Left ventricle myocardium inferior (tissue), 1 donor: ENCODE results near the gene SLC6A19. TPM values are rescaled to one million over a fixed set of nuclear protein-coding genes. Genes with fewer than 3 reads are reported as not detected.
"Not testable (repeated sequence)": the region's sequence is repeated elsewhere in the genome, so short reads cannot be mapped to it uniquely, and the experiment has no call there.

ENCODE experiments used
- DNase-seq: peaks from one replicate; pipeline ENCODE4 v3.0.0-alpha.2; 2020
- H3K27ac ChIP-seq: fragments of 200-600 bp; replicated peaks from 2 replicates; pipeline ENCODE4 v1.8.0; 2021
- H3K27me3 ChIP-seq: fragments of 200-600 bp; 2 replicates; pipeline ENCODE4 v1.8.0; 2021; ENCODE audit warnings: low read depth
- H3K36me3 ChIP-seq: fragments of 200-600 bp; 2 replicates; pipeline ENCODE4 v1.8.0; 2021
- H3K4me1 ChIP-seq: fragments of 200-600 bp; 2 replicates; pipeline ENCODE4 v1.8.0; 2021
- H3K4me3 ChIP-seq: fragments of 200-600 bp; 2 replicates; pipeline ENCODE4 v1.8.0; 2021; ENCODE audit warnings: mild to moderate bottlenecking, moderate library complexity
- H3K9me3 ChIP-seq: fragments of 200-600 bp; replicated peaks from 2 replicates; pipeline ENCODE4 v1.8.0; 2021
- intact Hi-C: fragments of 100-400 bp; cut with micrococcal nuclease; formaldehyde crosslinking; loops from one replicate; pipeline ENCODE4 v1.11.0; 2022
- total RNA-seq: library from RNA; stranded (reverse); fragmentation: NEBNext Ultra II Directional; extraction: Animal tissue kit (Norgen Biotek cat#: 25700); gene quantifications from one replicate; pipeline ENCODE4 v1.2.1, GENCODE V29; 2021
- TF ChIP-seq, protein P1 (sequence below): fragments of 200-600 bp; IDR thresholded peaks from 2 replicates; pipeline ENCODE4 v1.8.0; 2021; ENCODE audit warnings: antibody characterized with exemption, mild to moderate bottlenecking, borderline replicate concordance
- donor health status: DM: no; HTN: yes; CAD: no; lungs with severe emphysema.

The SLC6A19 gene
- total RNA-seq, 1 donor from 2014 or later, result not detected

DNA sequence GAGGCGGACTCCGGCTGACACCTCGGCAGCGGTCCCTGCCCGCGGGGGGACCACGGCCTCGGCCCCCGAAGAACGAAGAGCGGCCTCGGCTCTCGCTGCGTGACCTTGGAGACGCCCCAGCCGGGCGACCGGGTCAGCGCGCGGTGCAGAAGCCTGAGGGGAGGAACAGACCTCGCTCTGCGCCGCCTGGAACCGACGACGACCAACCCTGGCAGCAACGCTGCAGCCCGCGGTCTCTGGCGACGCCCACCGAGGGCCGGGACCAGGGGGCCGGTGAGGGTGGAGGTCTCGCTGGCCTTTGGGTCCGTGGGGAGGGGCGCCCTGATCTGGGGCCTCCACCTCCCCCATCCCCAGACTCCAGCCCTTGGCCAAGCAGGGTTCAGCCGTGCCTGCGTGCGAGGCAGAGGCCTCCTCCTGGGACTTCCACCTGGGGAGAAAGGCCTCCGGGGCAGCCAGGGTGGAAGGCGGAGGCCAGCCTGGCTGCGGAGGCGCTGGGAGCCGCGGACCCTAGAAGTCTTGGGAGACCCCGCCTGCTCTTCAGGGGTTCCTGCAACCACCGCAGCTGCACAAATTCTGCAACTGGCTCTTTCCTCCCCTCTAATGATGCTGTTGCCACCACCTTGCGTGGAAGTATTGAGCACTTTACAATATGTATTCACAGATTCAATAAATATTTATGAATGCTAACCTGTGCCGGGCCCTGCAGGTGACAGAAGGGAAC lies 45.2 kb upstream of the SLC6A19 start:
- no peaks in the 10 kb centered on the region for H3K36me3 ChIP-seq
- peaks cover 3% of the 10 kb centered on the region for H3K9me3 ChIP-seq
- H3K4me3 ChIP-seq, result peak overlapping the region; percentile 58
- TF ChIP-seq, protein P1, sequence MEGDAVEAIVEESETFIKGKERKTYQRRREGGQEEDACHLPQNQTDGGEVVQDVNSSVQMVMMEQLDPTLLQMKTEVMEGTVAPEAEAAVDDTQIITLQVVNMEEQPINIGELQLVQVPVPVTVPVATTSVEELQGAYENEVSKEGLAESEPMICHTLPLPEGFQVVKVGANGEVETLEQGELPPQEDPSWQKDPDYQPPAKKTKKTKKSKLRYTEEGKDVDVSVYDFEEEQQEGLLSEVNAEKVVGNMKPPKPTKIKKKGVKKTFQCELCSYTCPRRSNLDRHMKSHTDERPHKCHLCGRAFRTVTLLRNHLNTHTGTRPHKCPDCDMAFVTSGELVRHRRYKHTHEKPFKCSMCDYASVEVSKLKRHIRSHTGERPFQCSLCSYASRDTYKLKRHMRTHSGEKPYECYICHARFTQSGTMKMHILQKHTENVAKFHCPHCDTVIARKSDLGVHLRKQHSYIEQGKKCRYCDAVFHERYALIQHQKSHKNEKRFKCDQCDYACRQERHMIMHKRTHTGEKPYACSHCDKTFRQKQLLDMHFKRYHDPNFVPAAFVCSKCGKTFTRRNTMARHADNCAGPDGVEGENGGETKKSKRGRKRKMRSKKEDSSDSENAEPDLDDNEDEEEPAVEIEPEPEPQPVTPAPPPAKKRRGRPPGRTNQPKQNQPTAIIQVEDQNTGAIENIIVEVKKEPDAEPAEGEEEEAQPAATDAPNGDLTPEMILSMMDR, result no peak
- peaks cover 13% of the 10 kb centered on the region for H3K4me1 ChIP-seq
- intact Hi-C loops, result no loop called here
- no peak for DNase-seq
- peaks cover 44% of the 10 kb centered on the region for H3K27me3 ChIP-seq
- no peak overlapping the region for H3K27ac ChIP-seq

DNA sequence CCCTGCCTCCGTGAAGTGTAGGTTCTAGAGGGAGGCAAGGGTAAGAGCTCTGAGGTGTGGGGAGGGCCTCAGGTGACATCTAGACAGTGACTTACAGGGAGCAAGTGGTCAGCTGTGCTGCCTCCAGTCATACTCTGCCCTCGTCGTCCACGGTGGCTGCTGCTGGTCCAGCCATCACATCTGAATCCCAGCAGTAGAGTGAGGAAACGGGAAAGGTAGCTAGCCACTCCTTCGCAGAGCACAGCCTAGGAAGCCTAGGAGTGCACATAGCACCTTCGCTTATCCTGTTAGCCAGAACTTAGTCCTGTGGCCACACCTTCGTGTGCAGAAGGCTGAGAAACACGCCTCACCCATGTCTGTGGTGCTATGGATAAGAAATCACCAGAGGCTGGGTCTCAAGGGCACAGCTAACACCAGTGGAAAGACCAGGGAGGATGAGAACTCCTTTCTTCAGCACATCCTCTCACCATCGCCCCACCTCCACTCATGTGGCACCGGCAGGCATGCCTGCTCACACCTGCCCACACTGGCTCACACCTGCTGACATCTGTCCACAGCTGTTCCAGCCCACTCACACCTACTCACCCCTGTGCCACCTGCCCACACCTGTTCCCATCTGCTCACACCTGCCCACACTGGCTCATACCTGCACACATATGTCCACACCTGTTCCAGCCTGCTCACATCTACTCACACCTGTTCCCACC lies 44.5 kb upstream of the SLC6A19 start:
- H3K36me3 ChIP-seq, result no peaks in the 10 kb centered on the region
- no peak for DNase-seq
- TF ChIP-seq, protein P1, result no peak
- H3K4me3 ChIP-seq, result no peak overlapping the region
- peaks cover 40% of the 10 kb centered on the region for H3K27me3 ChIP-seq
- peaks cover 3% of the 10 kb centered on the region for H3K9me3 ChIP-seq
- H3K27ac ChIP-seq, result no peak overlapping the region
- peaks cover 19% of the 10 kb centered on the region for H3K4me1 ChIP-seq
- intact Hi-C loops, result no loop called here

DNA sequence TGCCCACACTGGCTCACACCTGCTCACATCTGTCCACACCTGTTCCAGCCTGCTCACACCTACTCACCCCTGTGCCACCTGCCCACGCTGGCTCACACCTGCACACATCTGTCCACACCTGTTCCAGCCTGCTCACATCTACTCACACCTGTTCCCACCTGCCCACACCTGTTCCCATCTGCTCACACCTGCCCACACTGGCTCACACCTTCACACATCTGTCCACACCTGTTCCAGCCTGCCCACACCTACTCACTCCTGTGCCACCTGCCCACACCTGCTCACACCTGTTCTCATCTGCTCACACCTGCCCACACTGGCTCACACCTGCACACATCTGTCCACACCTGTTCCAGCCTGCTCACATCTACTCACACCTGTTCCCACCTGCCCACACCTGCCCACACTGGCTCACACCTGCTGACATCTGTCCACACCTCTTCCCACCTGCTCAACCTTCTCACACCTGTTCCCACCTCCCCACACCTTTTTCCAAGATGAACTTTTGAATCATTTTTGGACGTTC lies 43.9 kb upstream of the SLC6A19 start:
- H3K36me3 ChIP-seq, DNase-seq, H3K4me3 ChIP-seq, intact Hi-C loops, H3K9me3 ChIP-seq, H3K27ac ChIP-seq: not testable (repeated sequence)
- Histone ChIP-seq H3K27me3 (peaks cover 37% of the 10 kb centered on the region), H3K4me1 (peaks cover 24% of the 10 kb centered on the region)

DNA sequence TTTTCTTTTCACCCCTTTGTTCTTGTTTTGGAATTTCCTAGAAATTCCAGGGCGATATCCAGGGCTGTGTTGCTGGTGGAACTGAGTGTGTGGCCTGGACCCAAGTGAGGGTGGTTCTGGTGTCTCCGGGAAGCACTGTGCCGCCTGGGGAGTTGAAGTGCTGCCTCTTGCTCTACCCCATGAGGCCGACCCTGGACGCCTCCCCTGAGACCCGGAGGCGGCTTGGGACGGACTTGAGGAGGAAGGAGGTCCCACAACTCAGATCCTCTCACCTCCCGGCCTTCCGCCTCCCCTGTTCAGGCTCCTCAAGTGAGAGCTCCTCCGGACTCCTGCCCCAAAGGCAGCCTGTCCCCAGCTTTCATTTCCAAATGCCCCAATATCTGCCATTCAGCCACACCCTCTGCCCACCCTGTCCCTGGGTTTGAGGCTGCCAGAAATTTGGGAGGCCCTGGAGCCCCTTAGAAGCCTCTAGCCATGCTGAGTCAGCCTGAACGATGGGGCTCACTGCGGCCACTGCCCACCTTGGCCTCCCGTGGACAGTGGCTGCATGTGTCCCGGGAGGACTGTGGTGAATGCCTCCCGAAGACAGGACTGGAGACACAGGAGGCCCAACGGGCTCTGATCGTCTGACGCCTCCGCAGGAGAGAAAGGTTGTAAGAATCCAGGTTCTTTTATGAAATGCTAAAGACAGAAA lies 42.6 kb upstream of the SLC6A19 start:
- TF ChIP-seq, protein P1, result no peak
- intact Hi-C loops, result no loop called here
- Histone ChIP-seq H3K27ac (no peak overlapping the region), H3K4me1 (peaks cover 24% of the 10 kb centered on the region), H3K4me3 (no peak overlapping the region), H3K27me3 (peaks cover 31% of the 10 kb centered on the region), H3K9me3 (peaks cover 3% of the 10 kb centered on the region), H3K36me3 (no peaks in the 10 kb centered on the region)
- no peak for DNase-seq

DNA sequence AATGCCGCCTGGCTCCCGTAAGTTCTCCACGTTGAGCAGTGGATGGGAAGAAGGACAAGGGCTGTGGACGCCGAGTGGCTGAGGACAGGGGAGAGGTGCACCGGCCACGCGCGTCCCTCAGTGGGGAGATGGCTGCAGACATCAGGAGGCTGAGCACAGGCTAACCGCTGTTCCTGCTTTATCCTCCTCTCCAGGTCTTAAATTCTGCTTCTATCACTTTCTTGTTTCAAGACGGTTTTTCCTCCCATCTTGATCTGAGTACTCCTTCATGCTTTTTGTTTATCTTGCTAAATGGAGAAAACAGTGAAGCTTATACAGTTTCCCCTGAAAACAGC lies 42.1 kb upstream of the SLC6A19 start:
- peaks cover 3% of the 10 kb centered on the region for H3K9me3 ChIP-seq
- intact Hi-C loops, result no loop called here
- H3K36me3 ChIP-seq, result no peaks in the 10 kb centered on the region
- H3K4me1 ChIP-seq, result peaks cover 24% of the 10 kb centered on the region
- DNase-seq, result no peak
- H3K4me3 ChIP-seq, result no peak overlapping the region
- H3K27ac ChIP-seq, result no peak overlapping the region
- H3K27me3 ChIP-seq, result peaks cover 29% of the 10 kb centered on the region
- TF ChIP-seq, protein P1, result no peak
